ENCODE data around the gene RTP4. TPM values are rescaled to one million over a fixed set of nuclear protein-coding genes. Genes with fewer than 3 reads are reported as not detected.

The RTP4 gene
- total RNA-seq, 2 donors from 2014 or later: 0.63 TPM; not detected in 1

- Histone ChIP-seq H3K36me3 (no peaks in the 10 kb centered on the region), H3K4me3 (peak overlapping the region; percentile 74), H3K4me1 (ENCODE audit: control insufficient read depth in 1 of 2, low read depth in 2 of 2) (peaks cover 6 to 15% of the 10 kb centered on the region in 2 donors), H3K27me3 (replicated peaks; ENCODE audit: insufficient read depth) (no peaks in the 10 kb centered on the region), H3K9me3 (no peaks in the 10 kb centered on the region), H3K27ac (peak overlapping the region; percentile 72 to 76)
- ATAC-seq (ENCODE audit: insufficient number of reproducible peaks, low FRiP score, low read depth) (no peak), DNase-seq (ENCODE audit: low spot score) (no peak)
- TF ChIP-seq CTCF (IDR thresholded peaks at IDR 0.05): no peak
These were observed 883 bp downstream of the RTP4 start for GRCh38 chr3:187369089-187369447.

GRCh38 chr3:187370051-187370450, 1.9 kb downstream of the RTP4 start:
- H3K27me3 ChIP-seq (replicated peaks; ENCODE audit: insufficient read depth): no peaks in the 10 kb centered on the region
- no peak for TF ChIP-seq CTCF (IDR thresholded peaks at IDR 0.05)
- no peak for ATAC-seq (ENCODE audit: insufficient number of reproducible peaks, low FRiP score, low read depth)
- DNase-seq (ENCODE audit: low spot score): no peak
- no peak overlapping the region for H3K27ac ChIP-seq
- H3K9me3 ChIP-seq: no peaks in the 10 kb centered on the region
- no peak overlapping the region for H3K4me3 ChIP-seq
- H3K4me1 ChIP-seq (ENCODE audit: control insufficient read depth in 1 of 2, low read depth in 2 of 2): peaks cover 6 to 15% of the 10 kb centered on the region in 2 donors
- no peaks in the 10 kb centered on the region for H3K36me3 ChIP-seq

- Histone ChIP-seq H3K4me1 (ENCODE audit: control insufficient read depth in 1 of 2, low read depth in 2 of 2) (no peaks in the 10 kb centered on the region), H3K27me3 (replicated peaks; ENCODE audit: insufficient read depth) (no peaks in the 10 kb centered on the region), H3K9me3 (no peaks in the 10 kb centered on the region), H3K36me3 (no peaks in the 10 kb centered on the region), H3K4me3 (no peak overlapping the region), H3K27ac (no peak overlapping the region)
- no peak for DNase-seq (ENCODE audit: low spot score)
- ATAC-seq (ENCODE audit: insufficient number of reproducible peaks, low FRiP score, low read depth): no peak
- no peak for TF ChIP-seq CTCF (IDR thresholded peaks at IDR 0.05)
These were observed 7.4 kb downstream of the RTP4 start for GRCh38 chr3:187375581-187375980.

- no peaks in the 10 kb centered on the region for H3K9me3 ChIP-seq
- DNase-seq (ENCODE audit: low spot score) (no peak), ATAC-seq (ENCODE audit: insufficient number of reproducible peaks, low FRiP score, low read depth) (no peak)
- no peak for TF ChIP-seq CTCF (IDR thresholded peaks at IDR 0.05)
- no peak overlapping the region for H3K4me3 ChIP-seq
- H3K27ac ChIP-seq: no peak overlapping the region
- no peaks in the 10 kb centered on the region for H3K27me3 ChIP-seq (replicated peaks; ENCODE audit: insufficient read depth)
- no peaks in the 10 kb centered on the region for H3K4me1 ChIP-seq (ENCODE audit: control insufficient read depth in 1 of 2, low read depth in 2 of 2)
- H3K36me3 ChIP-seq: no peaks in the 10 kb centered on the region
These were observed 9.7 kb downstream of the RTP4 start for GRCh38 chr3:187377842-187378241.

GRCh38 chr3:187382609-187383151, 14.5 kb downstream of the RTP4 start:
- Histone ChIP-seq H3K4me3 (no peak overlapping the region), H3K9me3 (no peaks in the 10 kb centered on the region), H3K36me3 (no peaks in the 10 kb centered on the region), H3K4me1 (ENCODE audit: control insufficient read depth in 1 of 2, low read depth in 2 of 2) (no peaks in the 10 kb centered on the region), H3K27ac (no peak overlapping the region), H3K27me3 (replicated peaks; ENCODE audit: insufficient read depth) (no peaks in the 10 kb centered on the region)
- no peak for ATAC-seq (ENCODE audit: insufficient number of reproducible peaks, low FRiP score, low read depth)
- DNase-seq (ENCODE audit: low spot score): no peak
- no peak for TF ChIP-seq CTCF (IDR thresholded peaks at IDR 0.05)
